HG03354 (cell line): Measurements from ENCODE around the gene ADCY7.

ENCODE experiments used
- ATAC-seq: cut with Tn5 transposase; IDR thresholded peaks from one replicate; pipeline ENCODE4 v1.9.1; 2021; ENCODE audit warnings: mild to moderate bottlenecking; ENCODE audit not compliant: unreplicated experiment, poor library complexity, severe bottlenecking

ADCY7 gene

GRCh38 chr16:50360033-50360778 is 93.9 kb downstream of the ADCY7 start:
- no peak for ATAC-seq

- ATAC-seq: no peak
Measured at GRCh38 chr16:50360779-50361178, 94.4 kb downstream of the ADCY7 start.

- ATAC-seq: no peak
Measured at GRCh38 chr16:50363656-50364055, 97.3 kb downstream of the ADCY7 start.

- ATAC-seq: no peak
Measured at GRCh38 chr16:50365791-50366575, 99.6 kb downstream of the ADCY7 start.
